ENCODE results near the gene HERPUD1.

DNA sequence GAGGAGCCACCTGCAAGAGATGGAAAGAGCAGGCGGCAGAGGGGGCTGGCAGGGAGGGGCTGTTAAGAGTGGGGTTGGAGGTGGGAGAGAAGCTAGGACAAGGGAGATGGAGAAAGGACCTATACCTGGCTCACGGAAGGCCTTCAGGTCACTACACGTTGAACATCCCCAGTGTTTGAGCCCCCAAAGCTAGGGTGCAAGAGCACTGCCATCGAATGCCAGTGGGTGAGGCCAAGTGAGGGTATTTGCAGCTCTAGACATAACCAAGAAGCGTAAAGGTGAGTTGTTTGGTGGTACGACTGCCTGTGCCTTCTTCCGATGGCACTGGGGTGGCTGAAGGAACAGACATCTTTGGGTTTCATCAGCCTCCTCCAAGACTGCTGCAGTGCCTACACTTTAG, 17.0 kb upstream of the HERPUD1 start:
- TF ChIP-seq POLR2AphosphoS5 (IDR thresholded peaks at IDR 0.05; ENCODE audit: borderline replicate concordance, low read depth, low read length) (no peak), EZH2 (IDR thresholded peaks at IDR 0.05) (no peak), FOXP2 (optimal IDR thresholded peaks at IDR 0.05; ENCODE audit: control extremely low read depth, extremely low read length, insufficient read depth) (no peak)

All from SK-N-MC (cell line).